NCI-H460 (cell line): ENCODE results near the gene CES3. TPM values are rescaled to one million over a fixed set of nuclear protein-coding genes. Genes with fewer than 3 reads are reported as not detected.
A peak's percentile ranks its signal among the peaks of the same experiment; 100 is the strongest.
"Not testable (repeated sequence)": the region's sequence is repeated elsewhere in the genome, so short reads cannot be mapped to it uniquely, and the experiment has no call there.

ENCODE experiments used
- DNase-seq: peaks from one replicate; pipeline ENCODE4 v3.0.0-alpha.2; 2016; ENCODE audit warnings: low read depth; ENCODE audit errors: extremely low read depth
- total RNA-seq: library from RNA; depleted of rRNA; stranded (reverse); fragments of >200 nt; shearing (Covaris generic); gene quantifications from 2 replicates; pipeline ENCODE4 v1.2.3, GENCODE V29; 2014

CES3 gene
- total RNA-seq, 1 experiment from 2014 or later = 0.42 TPM

DNA sequence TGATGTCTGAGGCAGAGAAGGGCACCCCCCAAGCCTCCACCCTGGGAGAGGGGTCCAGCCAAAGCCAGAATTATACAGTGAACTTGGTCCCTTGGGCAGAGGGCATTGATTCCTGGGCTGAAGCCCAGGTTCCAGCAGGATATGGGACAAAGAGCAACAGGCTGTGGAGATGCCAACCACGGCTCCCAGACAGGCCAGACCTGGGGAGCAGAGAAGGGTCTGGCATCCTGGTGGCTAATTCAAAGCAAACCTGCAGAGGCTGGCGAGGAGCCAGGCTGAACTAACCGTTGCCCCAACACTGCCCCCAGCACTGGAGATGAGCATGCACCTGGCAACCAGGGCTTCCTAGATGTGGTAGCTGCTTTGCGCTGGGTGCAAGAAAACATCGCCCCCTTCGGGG, 3.0 kb downstream of the CES3 start:
- DNase-seq = no peak

DNA sequence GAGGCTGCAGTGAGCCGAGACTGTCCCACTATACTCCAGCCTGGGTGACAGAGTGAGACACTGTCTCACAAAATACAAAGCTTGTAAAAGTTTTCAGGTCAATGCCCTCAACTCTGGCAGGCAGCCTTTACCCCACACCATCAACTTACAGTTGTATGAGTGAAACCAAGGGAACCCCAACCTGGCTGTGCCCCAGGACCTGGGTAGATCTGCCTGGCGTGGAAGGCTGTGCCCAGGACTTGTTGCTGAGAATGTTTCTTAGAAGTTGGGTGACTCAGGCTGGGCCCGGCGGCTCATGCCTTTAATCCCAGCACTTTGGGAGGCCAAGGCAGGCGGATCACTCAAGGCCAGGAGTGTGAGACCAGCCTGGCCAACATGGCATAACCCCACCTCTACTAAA, 7.8 kb downstream of the CES3 start:
- DNase-seq = no peak

DNA sequence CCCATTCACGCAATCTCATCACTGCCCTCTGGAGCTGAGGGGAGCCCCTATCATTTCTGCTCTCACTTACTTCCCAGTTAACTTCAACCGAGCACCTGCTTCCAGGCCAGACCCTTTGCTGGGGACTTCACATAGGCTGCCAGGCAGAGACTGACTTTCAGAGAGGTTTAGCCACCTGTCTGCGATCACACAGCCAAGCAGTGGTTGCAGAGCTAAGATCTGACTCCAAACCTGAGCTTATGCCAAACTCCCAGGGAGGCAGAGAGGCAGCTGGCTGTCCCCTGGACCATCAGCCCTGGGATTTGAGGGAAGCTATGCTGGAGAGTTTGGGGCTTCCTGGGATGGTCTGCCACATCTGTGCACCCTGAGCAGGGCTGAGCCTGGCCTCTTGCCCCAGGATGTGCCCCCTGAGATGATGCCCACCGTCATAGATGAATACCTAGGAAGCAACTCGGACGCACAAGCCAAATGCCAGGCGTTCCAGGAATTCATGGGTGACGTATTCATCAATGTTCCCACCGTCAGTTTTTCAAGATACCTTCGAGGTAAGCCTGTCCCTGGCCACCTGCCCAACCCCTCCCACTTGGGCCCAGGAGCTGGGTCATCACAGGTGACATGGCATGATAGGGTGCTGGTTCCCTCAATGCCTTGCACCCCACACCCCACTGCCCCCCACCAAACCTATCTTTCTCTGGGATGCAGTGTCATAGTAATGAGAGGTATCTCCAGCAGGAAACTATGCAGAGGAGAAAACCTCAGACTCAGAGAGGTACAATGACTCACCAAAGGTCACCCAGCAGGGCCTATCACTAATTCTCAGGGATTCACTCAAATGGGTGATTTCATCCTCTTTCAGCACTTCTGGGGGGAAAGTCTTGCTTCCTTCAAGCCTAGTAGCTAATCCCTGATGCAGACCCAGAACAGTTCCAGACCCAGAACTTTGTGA, 10.0 kb downstream of the CES3 start:
- no peak for DNase-seq

DNA sequence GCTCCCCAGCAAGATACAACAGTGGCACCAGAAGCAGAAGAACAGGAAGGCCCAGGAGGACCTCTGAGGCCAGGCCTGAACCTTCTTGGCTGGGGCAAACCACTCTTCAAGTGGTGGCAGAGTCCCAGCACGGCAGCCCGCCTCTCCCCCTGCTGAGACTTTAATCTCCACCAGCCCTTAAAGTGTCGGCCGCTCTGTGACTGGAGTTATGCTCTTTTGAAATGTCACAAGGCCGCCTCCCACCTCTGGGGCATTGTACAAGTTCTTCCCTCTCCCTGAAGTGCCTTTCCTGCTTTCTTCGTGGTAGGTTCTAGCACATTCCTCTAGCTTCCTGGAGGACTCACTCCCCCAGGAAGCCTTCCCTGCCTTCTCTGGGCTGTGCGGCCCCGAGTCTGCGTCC, 11.9 kb downstream of the CES3 start:
- DNase-seq = no peak

DNA sequence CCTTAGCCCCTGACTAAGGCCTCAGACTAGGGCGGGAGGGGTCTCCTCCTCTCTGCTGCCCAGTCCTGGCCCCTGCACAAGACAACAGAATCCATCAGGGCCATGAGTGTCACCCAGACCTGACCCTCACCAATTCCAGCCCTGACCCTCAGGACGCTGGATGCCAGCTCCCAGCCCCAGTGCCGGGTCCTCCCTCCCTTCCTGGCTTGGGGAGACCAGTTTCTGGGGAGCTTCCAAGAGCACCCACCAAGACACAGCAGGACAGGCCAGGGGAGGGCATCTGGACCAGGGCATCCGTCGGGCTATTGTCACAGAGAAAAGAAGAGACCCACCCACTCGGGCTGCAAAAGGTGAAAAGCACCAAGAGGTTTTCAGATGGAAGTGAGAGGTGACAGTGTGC, 12.7 kb downstream of the CES3 start:
- no peak for DNase-seq

DNA sequence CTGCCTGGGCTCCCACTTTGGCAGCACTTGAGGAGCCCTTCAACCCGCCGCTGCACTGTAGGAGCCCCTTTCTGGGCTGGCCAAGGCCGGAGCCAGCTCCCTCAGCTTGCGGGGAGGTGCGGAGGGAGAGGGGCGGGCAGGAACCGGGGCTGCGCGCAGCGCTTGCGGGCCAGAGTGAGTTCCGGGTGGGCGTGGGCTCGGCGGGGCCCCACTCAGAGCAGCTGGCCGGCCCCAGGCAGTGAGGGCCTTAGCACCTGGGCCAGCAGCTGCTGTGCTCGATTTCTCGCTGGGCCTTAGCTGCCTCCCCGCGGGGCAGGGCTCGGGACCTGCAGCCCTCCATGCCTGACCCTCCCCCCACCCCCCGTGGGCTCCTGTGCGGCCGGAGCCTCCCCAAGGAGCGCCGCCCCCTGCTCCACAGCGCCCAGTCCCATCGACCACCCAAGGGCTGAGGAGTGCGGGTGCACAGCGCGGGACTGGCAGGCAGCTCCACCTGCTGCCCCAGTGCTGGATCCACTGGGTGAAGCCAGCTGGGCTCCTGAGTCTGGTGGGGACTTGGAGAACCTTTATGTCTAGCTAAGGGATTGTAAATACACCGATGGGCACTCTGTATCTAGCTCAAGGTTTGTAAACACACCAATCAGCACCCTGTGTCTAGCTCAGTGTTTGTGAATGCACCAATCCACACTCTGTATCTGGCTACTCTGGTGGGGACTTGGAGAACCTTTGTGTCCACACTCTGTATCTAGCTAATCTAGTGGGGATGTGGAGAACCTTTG, 13.3 kb downstream of the CES3 start:
- DNase-seq = not testable (repeated sequence)

DNA sequence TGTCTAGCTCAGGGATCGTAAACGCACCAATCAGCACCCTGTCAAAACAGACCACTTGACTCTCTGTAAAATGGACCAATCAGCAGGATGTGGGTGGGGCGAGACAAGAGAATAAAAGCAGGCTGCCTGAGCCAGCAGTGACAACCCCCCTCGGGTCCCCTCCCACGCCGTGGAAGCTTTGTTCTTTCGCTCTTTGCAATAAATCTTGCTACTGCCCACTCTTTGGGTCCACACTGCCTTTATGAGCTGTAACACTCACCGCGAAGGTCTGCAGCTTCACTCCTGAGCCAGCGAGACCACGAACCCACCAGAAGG, 13.8 kb downstream of the CES3 start:
- not testable (repeated sequence) for DNase-seq

DNA sequence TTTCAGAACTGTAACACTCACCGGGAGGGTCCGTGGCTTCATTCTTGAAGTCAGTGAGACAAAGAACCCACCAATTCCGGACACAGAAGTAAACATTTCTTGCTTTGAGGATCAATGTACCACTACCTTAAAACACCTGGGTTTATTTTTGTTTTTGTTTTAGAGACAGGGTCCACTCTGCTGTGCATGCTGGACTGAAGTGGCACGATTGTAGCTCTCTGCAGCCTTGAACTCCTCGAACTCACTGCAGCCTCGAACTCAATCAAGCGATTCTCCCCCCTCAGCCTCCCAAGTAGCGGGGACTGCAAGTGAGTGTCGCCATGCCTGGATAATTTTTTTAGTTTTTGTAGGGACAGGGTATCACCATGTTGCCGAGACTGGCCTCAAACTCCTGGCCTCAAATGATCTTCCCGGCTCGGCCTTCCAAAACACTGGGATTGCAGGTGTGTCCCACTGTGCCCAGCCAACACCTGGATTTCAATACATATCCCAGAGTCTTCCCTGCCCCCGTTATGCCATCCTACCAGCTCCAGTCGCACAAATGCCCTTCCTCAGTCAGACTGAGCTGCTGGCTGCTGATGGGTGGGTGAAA, 14.3 kb downstream of the CES3 start:
- DNase-seq = no peak

DNA sequence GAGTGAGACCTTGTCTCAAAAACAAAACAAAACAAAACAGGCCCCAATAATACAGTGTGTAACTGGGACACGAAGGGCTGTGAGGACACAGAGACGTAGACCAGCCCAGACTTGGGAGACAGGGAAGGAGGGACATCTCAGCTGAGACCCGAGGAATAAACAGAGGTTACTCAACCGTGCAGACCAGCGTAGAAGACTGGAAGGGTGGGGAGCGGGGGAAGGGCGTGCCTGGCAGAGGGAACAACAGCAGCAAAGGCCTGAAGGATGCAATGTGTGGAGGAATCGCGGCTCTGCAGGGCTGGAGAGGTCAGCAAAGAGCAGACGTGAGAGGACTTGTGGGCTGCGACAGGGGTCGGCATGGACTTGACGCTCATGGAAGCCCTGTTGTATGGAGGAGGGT, 15.7 kb downstream of the CES3 start:
- DNase-seq = no peak

DNA sequence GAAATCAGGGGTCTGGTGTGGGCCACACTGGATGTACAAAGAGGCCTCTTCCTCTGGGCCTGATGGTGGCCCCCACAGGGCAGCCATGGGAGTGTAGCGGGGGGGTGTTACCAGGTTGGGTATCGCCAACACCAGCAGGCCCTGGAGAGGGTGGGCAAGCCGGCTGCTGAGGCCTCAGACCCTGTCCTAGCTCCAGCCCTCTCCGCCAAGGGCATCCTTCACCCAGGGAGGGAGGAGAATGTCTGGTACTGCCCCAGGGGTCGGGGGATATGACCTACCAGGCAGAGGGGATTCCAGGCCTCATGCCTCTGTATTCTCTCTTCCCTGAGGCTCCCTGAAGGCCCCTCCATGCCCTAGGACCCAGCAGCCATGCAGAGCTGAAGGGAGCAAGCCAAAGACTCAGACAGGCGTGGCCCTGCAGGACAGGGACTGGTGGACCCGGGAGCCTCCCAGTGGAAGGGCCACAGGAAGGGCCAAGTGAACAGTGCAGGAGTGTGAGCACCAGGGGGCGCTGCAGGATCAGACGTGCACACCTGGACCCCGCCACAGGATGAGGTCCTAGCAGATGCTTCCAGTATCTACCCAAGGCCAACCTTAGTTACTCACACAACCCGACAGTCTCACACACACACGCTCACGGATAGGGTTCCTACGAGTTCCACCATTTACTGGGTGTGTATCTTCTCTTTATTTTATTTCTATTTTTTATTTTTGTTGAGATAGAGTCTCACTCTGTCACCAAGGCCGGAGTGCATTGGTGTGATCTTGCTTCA, 16.5 kb downstream of the CES3 start:
- DNase-seq = peak; percentile 85

DNA sequence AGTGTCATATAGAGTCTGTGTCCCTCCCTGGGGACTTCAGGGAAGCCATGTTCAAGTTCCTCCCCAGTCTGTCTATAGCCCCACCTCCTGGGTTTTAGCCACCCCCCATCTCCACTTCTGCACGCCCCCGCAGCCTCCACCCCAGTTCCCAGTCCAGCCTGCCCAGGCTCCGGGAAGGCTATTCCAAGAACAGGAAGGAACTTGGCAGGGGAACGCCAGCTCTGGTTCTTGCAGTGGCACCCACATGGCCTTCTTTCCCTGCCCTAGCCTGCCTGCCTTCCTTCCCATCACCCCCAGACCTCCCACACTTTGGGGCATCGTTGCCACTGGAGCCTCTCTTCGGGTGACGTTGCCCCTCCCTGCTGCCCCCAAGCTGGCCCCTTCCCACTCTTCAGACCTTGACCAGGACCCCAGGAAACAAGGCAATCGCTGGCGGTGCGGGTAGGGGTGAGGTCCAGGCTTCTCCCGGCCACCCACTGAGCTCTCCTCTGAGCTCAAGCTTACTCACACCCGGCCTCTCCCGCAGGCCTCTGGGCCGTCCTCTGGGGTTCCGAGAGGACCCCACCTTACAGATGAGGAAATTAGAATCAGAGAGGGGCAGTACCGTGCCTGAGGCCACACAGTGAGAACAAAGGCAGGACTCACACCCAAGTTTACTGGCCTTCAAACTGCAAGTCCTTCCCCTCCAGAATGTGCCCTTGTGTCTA, 18.1 kb downstream of the CES3 start:
- no peak for DNase-seq

DNA sequence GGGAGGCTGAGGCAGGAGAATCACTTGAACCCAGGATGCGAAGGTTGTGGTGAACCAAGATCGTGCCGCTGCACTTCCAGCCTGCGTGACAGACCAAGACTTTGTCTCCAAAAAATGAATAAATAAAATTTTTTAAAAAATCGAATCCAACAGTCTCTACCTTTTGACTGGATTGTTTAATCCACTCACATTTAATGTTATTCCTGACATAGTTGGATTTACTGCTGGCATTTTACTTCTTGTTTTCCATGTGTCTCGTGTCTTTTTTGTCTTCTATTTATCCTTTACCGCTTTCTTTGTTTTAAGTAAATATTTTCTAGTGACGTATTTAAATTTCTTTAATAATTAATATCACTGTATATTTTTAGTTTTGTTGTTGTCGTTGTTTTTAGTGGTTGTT, 22.0 kb downstream of the CES3 start:
- no peak for DNase-seq

DNA sequence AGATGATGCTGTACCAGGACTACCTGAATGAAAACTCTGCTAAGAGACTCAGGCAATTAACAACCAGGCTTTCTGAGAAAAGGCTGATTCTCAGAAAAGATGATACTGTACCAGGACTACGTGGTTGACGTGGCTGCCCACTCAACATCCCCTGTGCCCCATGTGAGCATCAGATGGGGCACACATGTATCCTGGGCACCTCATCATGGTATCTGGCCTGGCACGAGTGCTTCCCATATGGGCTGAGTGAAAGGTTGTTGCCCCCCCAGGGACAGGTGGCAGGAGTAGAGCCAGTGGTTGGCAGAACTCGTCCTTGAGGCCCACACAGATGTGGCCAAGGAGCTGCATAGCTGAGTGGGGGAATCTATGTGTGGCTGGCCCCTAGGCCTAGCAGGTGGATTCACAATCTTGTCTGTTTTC, 23.8 kb downstream of the CES3 start:
- no peak for DNase-seq

DNA sequence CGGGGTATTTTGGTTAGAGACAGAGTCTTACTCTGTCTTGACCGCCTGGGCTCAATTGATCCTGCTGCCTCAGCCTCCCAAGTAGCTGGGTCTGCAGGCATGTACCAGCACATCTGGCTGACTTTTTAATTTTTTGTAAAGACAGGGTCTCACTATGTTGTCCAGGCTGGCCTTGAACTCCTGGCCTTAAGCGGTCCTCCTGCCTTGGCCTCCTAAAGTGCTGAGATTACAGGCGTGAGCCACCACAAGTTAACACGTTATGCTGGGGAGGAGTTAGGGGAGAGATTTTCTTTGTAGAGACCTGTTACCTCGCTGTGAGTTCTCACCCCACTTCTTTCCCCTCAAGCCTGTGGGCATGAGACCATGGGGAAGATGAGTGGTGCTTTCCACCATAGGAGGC, 25.5 kb downstream of the CES3 start:
- DNase-seq = no peak

DNA sequence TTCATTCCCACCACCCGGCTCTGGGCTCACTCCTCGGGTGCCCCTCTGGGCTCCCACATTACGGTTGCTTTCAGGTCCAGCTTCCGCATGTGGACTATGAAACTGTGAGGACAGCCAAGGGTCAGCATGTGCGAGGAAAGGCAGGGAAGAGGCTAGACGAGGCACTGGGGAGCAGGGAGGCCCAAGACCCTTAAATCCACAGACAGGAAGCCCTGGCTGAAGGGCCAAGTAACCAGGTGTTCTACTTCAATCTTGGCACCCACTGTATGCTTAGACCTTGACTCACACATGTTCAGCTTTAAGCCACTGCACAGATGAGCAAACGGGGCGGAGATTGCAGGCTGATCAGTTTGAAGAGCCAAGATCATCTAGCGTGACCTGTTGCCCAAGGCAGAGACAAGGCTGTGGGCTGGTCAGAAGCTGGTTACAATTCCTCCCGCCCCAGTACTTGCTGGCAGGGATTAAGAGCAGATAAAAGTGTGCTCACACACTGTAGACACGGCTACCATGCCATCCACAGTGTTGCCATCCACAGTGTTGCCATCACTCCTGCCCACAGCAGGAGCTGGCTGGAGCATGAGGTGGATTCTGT, 27.2 kb downstream of the CES3 start, which contains the start of gene CES4A:
TSS of gene CES4A (plus strand) at position 393 of the 592 bp plus-strand sequence. CDS start at position 577, 184 bp downstream.
- DNase-seq = no peak

DNA sequence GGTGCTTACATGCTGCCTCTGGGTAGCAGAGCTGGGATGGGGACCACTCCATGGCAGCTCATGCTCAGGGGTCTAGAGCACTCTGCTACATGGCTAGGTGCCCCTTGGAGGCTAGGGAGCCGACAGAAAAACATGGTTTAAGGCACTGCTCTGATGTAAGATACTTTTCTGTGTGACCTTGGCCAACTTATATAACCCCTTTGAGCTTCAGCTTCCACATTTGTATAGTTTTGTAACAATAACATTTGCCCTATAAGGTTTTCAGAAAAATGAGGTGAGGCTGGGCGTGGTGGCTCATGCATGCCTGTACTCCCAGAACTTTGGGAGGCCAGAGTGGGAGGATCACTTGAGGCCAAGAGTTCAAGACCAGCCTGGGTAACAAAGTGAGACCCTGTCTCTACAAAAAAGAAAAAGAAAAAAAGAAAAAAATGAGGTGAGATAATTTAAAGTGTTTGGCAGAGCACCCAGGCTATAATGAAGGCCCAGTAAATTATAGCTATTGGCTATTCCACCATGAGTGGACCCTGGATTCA, 30.5 kb downstream of the CES3 start:
- DNase-seq = no peak

DNA sequence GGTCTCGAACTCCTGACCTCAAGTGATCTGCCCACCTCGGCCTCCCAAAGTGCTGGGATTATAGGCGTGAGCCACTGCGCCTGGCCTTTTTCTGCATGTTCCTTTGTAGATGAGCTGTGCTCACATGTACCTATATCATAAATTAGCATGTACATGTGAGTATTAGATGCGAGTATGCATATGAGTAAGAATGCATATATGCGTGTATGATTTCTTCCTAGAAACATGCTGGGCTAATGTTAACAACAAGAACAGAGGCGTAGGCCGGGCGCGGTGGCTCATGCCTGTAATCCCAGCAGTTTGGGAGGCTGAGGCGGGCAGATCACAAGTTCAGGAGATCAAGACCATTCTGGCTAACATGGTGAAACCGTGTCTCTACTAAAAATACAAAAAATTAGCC, 32.5 kb downstream of the CES3 start:
- not testable (repeated sequence) for DNase-seq

DNA sequence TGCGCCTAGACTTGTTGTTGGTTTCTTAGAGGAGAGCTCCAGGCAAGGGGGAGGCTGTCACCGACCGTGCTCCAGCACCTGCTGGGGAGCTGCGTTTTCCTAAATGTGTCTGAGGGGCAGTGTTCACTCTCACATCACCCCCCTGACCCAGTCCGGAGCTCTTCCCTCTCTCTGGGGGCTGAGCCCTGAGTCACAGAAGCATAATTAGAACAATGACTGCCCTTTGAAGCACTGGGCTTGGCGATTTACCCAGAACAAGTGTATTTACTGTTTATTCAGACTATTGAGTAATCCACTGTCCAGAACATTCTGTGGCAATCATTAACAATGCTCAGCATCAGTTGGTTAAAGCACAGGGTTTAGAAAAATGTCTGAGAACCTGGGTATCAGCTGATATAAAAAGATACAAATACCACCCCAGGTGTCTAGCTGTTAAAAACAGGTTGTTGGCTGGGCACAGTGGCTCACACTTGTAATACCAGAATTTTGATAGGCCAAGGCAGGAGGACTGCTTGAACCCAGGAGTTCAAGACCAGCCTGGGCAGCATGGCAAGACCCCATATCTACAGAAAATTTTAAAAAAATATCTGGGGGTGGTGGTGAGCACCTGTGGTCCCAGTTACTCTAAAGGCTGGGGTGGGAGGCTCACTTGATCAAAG, 35.4 kb downstream of the CES3 start:
- DNase-seq = no peak

DNA sequence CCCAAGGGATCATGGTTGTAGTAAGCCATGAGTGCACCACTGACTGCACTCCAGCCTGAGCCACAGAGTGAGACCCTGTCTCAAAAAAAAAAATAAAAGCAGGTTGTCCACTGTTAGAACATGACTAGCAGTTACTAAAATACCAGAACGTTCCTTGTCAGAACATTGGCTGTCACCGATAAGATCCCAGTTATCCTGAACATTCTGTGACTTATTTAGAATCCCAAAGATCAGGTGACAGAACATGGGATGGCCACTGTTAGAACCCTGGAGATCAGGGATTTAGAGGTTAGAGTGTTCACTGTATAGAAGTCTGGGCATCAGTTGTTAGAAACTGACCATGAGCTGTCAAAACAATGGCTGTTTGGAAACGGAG, 35.9 kb downstream of the CES3 start:
- DNase-seq = no peak
